Smooth muscle cell of the pulmonary artery (primary cell): ENCODE measurements around the gene TREML1. TPM values are rescaled to one million over a fixed set of nuclear protein-coding genes. Genes with fewer than 3 reads are reported as not detected.

Source experiments
- total RNA-seq: library from RNA; depleted of rRNA; stranded (reverse); fragments of >200 nt; gene quantifications from 2 replicates; pipeline ENCODE4 v1.2.3, GENCODE V29; 2014

TREML1 gene, protein sequence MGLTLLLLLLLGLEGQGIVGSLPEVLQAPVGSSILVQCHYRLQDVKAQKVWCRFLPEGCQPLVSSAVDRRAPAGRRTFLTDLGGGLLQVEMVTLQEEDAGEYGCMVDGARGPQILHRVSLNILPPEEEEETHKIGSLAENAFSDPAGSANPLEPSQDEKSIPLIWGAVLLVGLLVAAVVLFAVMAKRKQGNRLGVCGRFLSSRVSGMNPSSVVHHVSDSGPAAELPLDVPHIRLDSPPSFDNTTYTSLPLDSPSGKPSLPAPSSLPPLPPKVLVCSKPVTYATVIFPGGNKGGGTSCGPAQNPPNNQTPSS
- not detected in 2 replicates for total RNA-seq

DNA sequence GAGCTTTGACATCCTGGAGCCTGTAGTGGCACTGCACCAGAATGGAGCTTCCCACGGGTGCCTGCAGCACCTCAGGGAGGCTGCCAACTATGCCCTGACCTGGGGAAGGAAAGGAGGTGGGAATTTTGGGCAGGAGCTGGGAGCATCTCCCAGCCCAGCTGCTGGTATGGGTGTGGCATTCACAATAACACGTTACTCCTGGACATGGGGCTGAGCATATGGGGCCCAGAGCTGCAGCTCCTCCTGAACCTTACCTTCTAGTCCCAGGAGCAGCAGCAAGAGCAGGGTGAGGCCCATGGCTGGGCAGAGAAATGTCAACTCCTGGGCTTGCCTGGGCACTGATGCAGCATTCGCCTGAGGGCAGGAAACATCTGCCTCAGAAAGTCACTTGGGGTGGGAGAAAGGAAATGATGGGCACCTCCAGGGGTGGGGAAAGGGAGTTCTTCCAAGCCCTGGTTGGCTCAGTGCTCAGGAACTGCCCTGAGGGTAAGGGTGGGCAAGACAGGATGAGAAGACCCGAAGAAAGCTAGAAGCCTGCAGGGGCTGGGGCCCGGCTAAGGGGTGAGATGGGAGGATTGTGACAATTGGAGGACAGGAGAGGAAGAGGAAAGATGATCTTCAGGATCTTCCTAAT, at the start of gene TREML1:
Gene TREML1, minus strand, starts transcription at position 356 of the 634 bp plus-strand sequence. Its CDS starts 59 bp downstream, at position 297.

DNA sequence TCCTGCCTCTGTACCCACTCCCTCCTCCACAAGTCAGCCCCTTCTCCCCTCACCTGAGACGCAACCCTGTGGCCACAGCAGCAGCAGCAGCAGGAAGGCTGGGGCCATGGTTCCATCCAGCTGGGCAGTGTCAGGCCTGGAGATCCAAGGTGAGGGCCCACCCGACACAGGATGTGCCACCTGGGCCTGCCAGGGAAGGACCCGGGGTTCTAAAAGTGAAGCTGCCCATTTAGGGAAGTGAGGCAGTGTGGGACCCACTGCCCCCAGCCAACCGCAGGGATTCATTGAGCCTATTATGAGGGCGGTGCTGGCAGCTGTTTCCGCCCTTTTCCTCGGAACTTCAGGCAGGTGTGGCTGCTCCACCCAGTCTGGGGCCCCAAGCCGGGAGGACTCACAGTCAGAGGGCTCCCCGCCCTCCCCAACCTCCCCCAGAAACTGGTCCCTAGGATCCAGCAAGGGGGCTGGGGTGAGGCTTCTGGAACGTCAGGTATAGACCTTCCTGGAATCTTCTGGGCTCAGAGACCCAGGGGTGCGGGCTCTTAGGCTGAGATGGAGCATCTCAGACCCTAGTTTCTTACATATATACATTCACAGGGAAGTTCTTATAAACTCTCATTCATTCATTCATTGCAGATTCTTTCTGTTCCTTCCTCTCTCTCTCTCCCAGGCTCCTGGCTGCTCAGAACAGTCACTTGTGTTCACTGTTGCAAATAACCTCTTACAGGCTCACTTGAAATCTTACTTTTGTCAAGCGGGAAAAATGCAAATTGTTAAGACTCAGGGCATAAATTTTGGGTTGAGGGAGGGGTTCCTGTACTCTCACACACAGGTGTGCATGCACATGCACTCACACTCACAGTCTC, 47.0 kb upstream of the TREML1 start, which contains the start of gene TREML2:
Gene TREML2, minus strand, starts transcription at position 249 of the 863 bp plus-strand sequence. Its CDS starts 141 bp downstream, at position 108.

DNA sequence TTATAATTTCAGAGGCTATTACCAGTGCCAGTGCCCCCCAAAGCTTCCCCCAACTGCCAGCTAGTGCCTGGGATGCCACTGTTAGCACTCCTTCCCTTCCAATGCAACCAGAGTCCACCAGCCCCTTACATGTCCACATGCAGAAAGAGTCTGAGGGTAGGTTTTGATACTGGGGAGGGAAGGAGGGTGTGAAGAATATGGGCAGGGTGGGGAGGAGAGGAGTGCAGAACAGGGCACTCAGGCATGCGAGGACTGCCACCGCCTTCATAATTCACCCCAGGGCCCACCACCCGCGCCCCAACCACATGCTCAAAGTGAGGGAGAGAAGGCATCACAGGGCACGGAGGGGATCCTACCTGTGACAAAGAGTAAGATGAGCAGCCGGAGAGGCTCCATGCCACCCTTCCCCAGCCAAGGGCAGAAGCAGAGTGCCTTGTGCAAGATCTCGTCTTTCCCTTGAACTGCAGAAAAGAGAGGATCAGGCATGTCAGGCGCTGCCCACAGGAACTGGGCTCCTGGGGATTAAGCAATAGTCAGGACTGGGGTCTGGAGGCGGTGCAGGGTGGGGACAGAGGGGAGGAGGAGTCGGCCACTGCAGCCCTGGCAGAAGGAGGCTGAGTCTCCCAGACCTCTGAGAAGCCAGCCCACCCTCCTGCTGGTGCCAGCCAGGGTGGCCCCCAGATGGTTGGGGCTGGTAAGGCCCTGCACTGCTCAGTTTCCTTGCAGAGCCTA, 8.7 kb upstream of the TREML1 start, which contains the start of gene TREM2:
Gene TREM2, minus strand, starts transcription at position 430 of the 732 bp plus-strand sequence. Its CDS starts 34 bp downstream, at position 396.

Other genes starting within 250 kb of the TREML1 start
- under 0.01 and 0.07 TPM in 2 replicates for gene UNC5CL, start 115.1 kb downstream of the TREML1 start, total RNA-seq
- not detected in 2 replicates for gene TSPO2, start 111.9 kb downstream of the TREML1 start, total RNA-seq
- not detected in 2 replicates for gene APOBEC2, start 101.1 kb downstream of the TREML1 start, total RNA-seq
- gene OARD1, start 82.0 kb downstream of the TREML1 start, total RNA-seq = 7.5 and 8.5 TPM in 2 replicates
- 16.3 and 20.3 TPM in 2 replicates for gene NFYA, start 81.4 kb downstream of the TREML1 start, total RNA-seq
- gene TREM2, start 8.8 kb upstream of the TREML1 start, total RNA-seq = not detected in 2 replicates
- 0.07 TPM in 1 of 2 replicates, not detected in the other for gene TREML2, start 46.8 kb upstream of the TREML1 start, total RNA-seq
- gene TREML4, start 74.0 kb upstream of the TREML1 start, total RNA-seq = not detected in 2 replicates
- 1.5 and 19.5 TPM in 2 replicates for gene TREM1, start 132.3 kb upstream of the TREML1 start, total RNA-seq
- gene NCR2, start 181.3 kb upstream of the TREML1 start, total RNA-seq = not detected in 2 replicates